ENCODE results near the gene MTERF1. TPM values are rescaled to one million over a fixed set of nuclear protein-coding genes. Genes with fewer than 3 reads are reported as not detected.

Gene MTERF1
- 10 to 100 TPM; 11.7 to 17.9 (median 13.8) TPM for polyA plus RNA-seq (ENCODE audit: low read depth in 6 of 6)

GRCh38 chr7:91880413-91881241, at the start of gene MTERF1:
Gene MTERF1, minus strand, starts transcription at chr7:91880702. Its CDS starts 619 bp downstream, at chr7:91880083.
- Mint-ChIP-seq H3K4me1 (peaks cover 27 to 37% (median 33%) of the 10 kb centered on the region in 3 donors), H3K9me3 (peaks cover 0 to 4% (median 0%) of the 10 kb centered on the region in 7 donors), H3K4me3 (peak within 1 kb of the TSS; percentile 92 to 99 (median 98)), H3K36me3 (peaks cover 20 to 24% of the 10 kb centered on the region in 2 donors), H3K27ac (peak within 1 kb of the TSS; percentile 85 to 98 (median 95)), H3K27me3 (peaks cover 0 to 9% (median 5%) of the 10 kb centered on the region in 3 donors)
- DNase-seq (peak; percentile 89), ATAC-seq (ENCODE audit: low read depth in 2 of 2) (peak; percentile 96 to 98)

- DNase-seq: no peak
- no peak overlapping the region for H3K4me3 Mint-ChIP-seq
- H3K36me3 Mint-ChIP-seq: no peaks in the 10 kb centered on the region
- H3K9me3 Mint-ChIP-seq: peaks cover 0 to 4% (median 0%) of the 10 kb centered on the region in 7 donors
- no peaks in the 10 kb centered on the region for H3K4me1 Mint-ChIP-seq
- peaks cover 6 to 18% (median 15%) of the 10 kb centered on the region in 3 donors for H3K27me3 Mint-ChIP-seq
- ATAC-seq (ENCODE audit: low read depth in 2 of 2): peak in 1 of 2 donors; percentile 41
- H3K27ac Mint-ChIP-seq: no peak overlapping the region
These were observed 49.0 kb upstream of the MTERF1 start for GRCh38 chr7:91929463-91929862.

GRCh38 chr7:91927912-91928311, 47.4 kb upstream of the MTERF1 start:
- Mint-ChIP-seq H3K27ac (peak overlapping the region in 1 of 6 donors; percentile 5), H3K27me3 (peaks cover 6 to 19% (median 15%) of the 10 kb centered on the region in 3 donors), H3K36me3 (no peaks in the 10 kb centered on the region), H3K9me3 (peaks cover 0 to 4% (median 0%) of the 10 kb centered on the region in 7 donors), H3K4me1 (no peaks in the 10 kb centered on the region), H3K4me3 (no peak overlapping the region)
- ATAC-seq (ENCODE audit: low read depth in 2 of 2) (no peak), DNase-seq (no peak)

- Mint-ChIP-seq H3K9me3 (peaks cover 0 to 4% (median 0%) of the 10 kb centered on the region in 7 donors), H3K27ac (no peak overlapping the region), H3K4me1 (no peaks in the 10 kb centered on the region), H3K4me3 (no peak overlapping the region), H3K36me3 (no peaks in the 10 kb centered on the region), H3K27me3 (peaks cover 6 to 25% (median 15%) of the 10 kb centered on the region in 3 donors)
- ATAC-seq (ENCODE audit: low read depth in 2 of 2) (no peak), DNase-seq (no peak)
These were observed 42.4 kb upstream of the MTERF1 start for GRCh38 chr7:91922857-91923256.

- DNase-seq (no peak), ATAC-seq (ENCODE audit: low read depth in 2 of 2) (no peak)
- Mint-ChIP-seq H3K4me3 (no peak overlapping the region), H3K4me1 (no peaks in the 10 kb centered on the region), H3K27me3 (peaks cover 0 to 12% (median 7%) of the 10 kb centered on the region in 3 donors), H3K27ac (no peak overlapping the region), H3K36me3 (no peaks in the 10 kb centered on the region), H3K9me3 (no peaks in the 10 kb centered on the region)
These were observed 37.9 kb upstream of the MTERF1 start for GRCh38 chr7:91918356-91918755.

GRCh38 chr7:91916051-91916440, 35.5 kb upstream of the MTERF1 start:
- peaks cover 0 to 11% (median 7%) of the 10 kb centered on the region in 3 donors for H3K27me3 Mint-ChIP-seq
- H3K9me3 Mint-ChIP-seq: no peaks in the 10 kb centered on the region
- no peak overlapping the region for H3K27ac Mint-ChIP-seq
- DNase-seq: no peak
- H3K4me3 Mint-ChIP-seq: no peak overlapping the region
- no peaks in the 10 kb centered on the region for H3K4me1 Mint-ChIP-seq
- no peaks in the 10 kb centered on the region for H3K36me3 Mint-ChIP-seq
- ATAC-seq (ENCODE audit: low read depth in 2 of 2): no peak

- H3K4me3 Mint-ChIP-seq: peak overlapping the region in 1 of 8 donors; percentile 80
- H3K4me1 Mint-ChIP-seq: no peaks in the 10 kb centered on the region
- ATAC-seq (ENCODE audit: low read depth in 2 of 2): no peak
- no peaks in the 10 kb centered on the region for H3K36me3 Mint-ChIP-seq
- H3K27me3 Mint-ChIP-seq: peaks cover 0 to 8% (median 6%) of the 10 kb centered on the region in 3 donors
- H3K27ac Mint-ChIP-seq: no peak overlapping the region
- H3K9me3 Mint-ChIP-seq: no peaks in the 10 kb centered on the region
- DNase-seq: no peak
These were observed 35.0 kb upstream of the MTERF1 start for GRCh38 chr7:91915401-91916050.

- no peak overlapping the region for H3K4me3 Mint-ChIP-seq
- ATAC-seq (ENCODE audit: low read depth in 2 of 2) (no peak), DNase-seq (no peak)
- peaks cover 0 to 6% (median 0%) of the 10 kb centered on the region in 7 donors for H3K9me3 Mint-ChIP-seq
- peaks cover 9 to 22% (median 13%) of the 10 kb centered on the region in 3 donors for H3K27me3 Mint-ChIP-seq
- H3K27ac Mint-ChIP-seq: no peak overlapping the region
- no peaks in the 10 kb centered on the region for H3K36me3 Mint-ChIP-seq
- H3K4me1 Mint-ChIP-seq: no peaks in the 10 kb centered on the region
These were observed 33.1 kb upstream of the MTERF1 start for GRCh38 chr7:91913612-91914011.

- no peaks in the 10 kb centered on the region for H3K36me3 Mint-ChIP-seq
- H3K27me3 Mint-ChIP-seq: peaks cover 9 to 22% (median 13%) of the 10 kb centered on the region in 3 donors
- ATAC-seq (ENCODE audit: low read depth in 2 of 2) (no peak), DNase-seq (no peak)
- H3K4me3 Mint-ChIP-seq: no peak overlapping the region
- no peak overlapping the region for H3K27ac Mint-ChIP-seq
- peaks cover 0 to 6% (median 3%) of the 10 kb centered on the region in 7 donors for H3K9me3 Mint-ChIP-seq
- no peaks in the 10 kb centered on the region for H3K4me1 Mint-ChIP-seq
These were observed 32.0 kb upstream of the MTERF1 start for GRCh38 chr7:91912494-91912893.

- H3K36me3 Mint-ChIP-seq: no peaks in the 10 kb centered on the region
- H3K27me3 Mint-ChIP-seq: peaks cover 6 to 20% (median 9%) of the 10 kb centered on the region in 3 donors
- no peaks in the 10 kb centered on the region for H3K4me1 Mint-ChIP-seq
- peaks cover 2 to 8% (median 4%) of the 10 kb centered on the region in 7 donors for H3K9me3 Mint-ChIP-seq
- no peak for ATAC-seq (ENCODE audit: low read depth in 2 of 2)
- H3K4me3 Mint-ChIP-seq: no peak overlapping the region
- no peak overlapping the region for H3K27ac Mint-ChIP-seq
- DNase-seq: no peak
These were observed 30.6 kb upstream of the MTERF1 start for GRCh38 chr7:91911121-91911520.

GRCh38 chr7:91910171-91910570, 29.7 kb upstream of the MTERF1 start:
- Mint-ChIP-seq H3K27me3 (peaks cover 6 to 15% (median 9%) of the 10 kb centered on the region in 3 donors), H3K36me3 (no peaks in the 10 kb centered on the region), H3K27ac (peak overlapping the region in 1 of 6 donors; percentile 18), H3K9me3 (peaks cover 2 to 8% (median 4%) of the 10 kb centered on the region in 7 donors), H3K4me1 (no peaks in the 10 kb centered on the region), H3K4me3 (no peak overlapping the region)
- ATAC-seq (ENCODE audit: low read depth in 2 of 2) (no peak), DNase-seq (no peak)

GRCh38 chr7:91899563-91899962, 19.1 kb upstream of the MTERF1 start:
- no peak for ATAC-seq (ENCODE audit: low read depth in 2 of 2)
- peaks cover 0 to 8% (median 3%) of the 10 kb centered on the region in 3 donors for H3K27me3 Mint-ChIP-seq
- H3K4me1 Mint-ChIP-seq: no peaks in the 10 kb centered on the region

GRCh38 chr7:91898240-91898992, 17.9 kb upstream of the MTERF1 start:
- H3K27ac Mint-ChIP-seq: no peak overlapping the region
- H3K9me3 Mint-ChIP-seq: no peaks in the 10 kb centered on the region
- no peaks in the 10 kb centered on the region for H3K4me1 Mint-ChIP-seq
- DNase-seq (no peak), ATAC-seq (ENCODE audit: low read depth in 2 of 2) (no peak)
- peaks cover 3 to 12% (median 4%) of the 10 kb centered on the region in 3 donors for H3K27me3 Mint-ChIP-seq
- no peak overlapping the region for H3K4me3 Mint-ChIP-seq
- no peaks in the 10 kb centered on the region for H3K36me3 Mint-ChIP-seq

More at GRCh38 chr7:91899563-91899962, 19.1 kb upstream of the MTERF1 start:
- Mint-ChIP-seq H3K27ac (no peak overlapping the region), H3K9me3 (no peaks in the 10 kb centered on the region), H3K36me3 (no peaks in the 10 kb centered on the region), H3K4me3 (no peak overlapping the region)
- DNase-seq: no peak
